WTC11 (cell line): ENCODE measurements around the gene TAF15.

Source experiments
- AFF4 ChIP-seq: sonication (generic); formaldehyde crosslinking; IDR thresholded peaks from 2 replicates; pipeline ENCODE4 v1.8.1; 2023; ENCODE audit warnings: mild to moderate bottlenecking, missing genetic modification reagents, borderline replicate concordance
- FOXP1 ChIP-seq: sonication (generic); formaldehyde crosslinking; IDR thresholded peaks from 2 replicates; pipeline ENCODE4 v1.8.0; 2022; ENCODE audit warnings: missing genetic modification reagents, mild to moderate bottlenecking, moderate library complexity, borderline replicate concordance
- KAT7 ChIP-seq: sonication (generic); formaldehyde crosslinking; IDR thresholded peaks from 2 replicates; pipeline ENCODE4 v1.8.1; 2023; ENCODE audit warnings: missing genetic modification reagents, mild to moderate bottlenecking, borderline replicate concordance
- SMAD3 ChIP-seq: sonication (generic); formaldehyde crosslinking; IDR thresholded peaks from 2 replicates; pipeline ENCODE4 v1.8.0; 2022; ENCODE audit warnings: missing genetic modification reagents, mild to moderate bottlenecking, borderline replicate concordance
- TEAD4 ChIP-seq: sonication (generic); formaldehyde crosslinking; IDR thresholded peaks from 2 replicates; pipeline ENCODE4 v1.8.0; 2022; ENCODE audit warnings: mild to moderate bottlenecking, missing genetic modification reagents
- ZBTB43 ChIP-seq: sonication (generic); formaldehyde crosslinking; IDR thresholded peaks from 2 replicates; pipeline ENCODE4 v1.8.1; 2023; ENCODE audit warnings: mild to moderate bottlenecking, missing genetic modification reagents
- ZNF263 ChIP-seq: sonication (generic); formaldehyde crosslinking; IDR thresholded peaks from 2 replicates; pipeline ENCODE4 v1.8.1; 2022; ENCODE audit warnings: low read depth, mild to moderate bottlenecking, moderate library complexity, missing genetic modification reagents
- ZNF317 ChIP-seq: sonication (generic); formaldehyde crosslinking; IDR thresholded peaks from 2 replicates; pipeline ENCODE4 v1.8.1; 2023; ENCODE audit warnings: low read depth, mild to moderate bottlenecking, moderate library complexity, missing genetic modification reagents, borderline replicate concordance
- ZNF416 ChIP-seq: fragments of 250-450 bp; sonication (Bioruptor Pico); IDR thresholded peaks from 2 replicates; pipeline ENCODE4 v1.9.0; 2021; ENCODE audit warnings: mild to moderate bottlenecking, inconsistent platforms
- TF ChIP-seq, protein P1 (sequence below): fragments of 200-600 bp; IDR thresholded peaks from 2 replicates; pipeline ENCODE4 v1.8.0; 2022; ENCODE audit warnings: antibody characterized with exemption
- TF ChIP-seq, protein P2 (sequence below): sonication (generic); formaldehyde crosslinking; IDR thresholded peaks from 2 replicates; pipeline ENCODE4 v1.8.0; 2022; ENCODE audit warnings: mild to moderate bottlenecking, missing genetic modification reagents

DNA sequence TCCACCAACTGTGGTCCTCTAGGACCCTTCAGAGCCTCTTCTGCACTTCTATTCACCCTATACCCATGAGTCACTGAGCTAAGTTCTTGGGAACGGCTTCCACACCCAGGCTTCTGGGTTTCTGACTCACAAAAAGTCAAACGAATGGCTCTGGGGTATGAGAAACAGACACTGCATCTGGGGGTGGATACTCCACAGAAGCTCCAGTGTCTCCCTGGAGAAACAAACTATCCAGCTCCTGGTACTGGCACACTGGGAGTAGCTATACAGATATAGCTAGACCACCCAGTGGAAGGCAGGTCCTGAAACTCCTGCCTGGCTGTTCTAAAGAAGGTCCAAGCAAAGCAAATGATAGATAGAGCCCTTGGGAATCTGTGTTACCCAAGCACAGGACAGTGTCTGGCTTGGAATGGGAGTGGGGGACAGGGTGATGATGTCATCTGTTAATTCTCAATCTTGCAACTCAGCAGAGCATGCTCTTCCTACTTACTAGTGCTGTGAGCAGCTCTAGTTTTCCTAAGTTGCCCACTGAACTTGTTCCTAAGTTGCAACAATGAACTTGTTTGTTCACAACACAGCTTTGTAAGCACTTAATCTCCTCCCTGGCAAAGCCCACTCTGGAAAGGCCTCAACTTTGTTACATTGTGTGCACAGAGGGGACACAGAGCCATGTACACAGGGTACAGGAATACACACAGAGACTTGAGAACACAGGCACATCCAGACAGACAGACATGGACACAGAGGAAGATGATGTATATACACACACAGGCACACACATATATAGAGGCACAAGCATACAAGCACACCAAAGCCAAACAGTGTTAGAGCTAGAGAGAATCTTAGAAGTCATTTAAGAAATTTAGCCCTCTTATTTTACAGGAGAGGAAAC is 20.6 kb upstream of the TAF15 start:
- no peak for TF ChIP-seq SMAD3 (CRISPR knock-in tag)
- TF ChIP-seq, protein P1, sequence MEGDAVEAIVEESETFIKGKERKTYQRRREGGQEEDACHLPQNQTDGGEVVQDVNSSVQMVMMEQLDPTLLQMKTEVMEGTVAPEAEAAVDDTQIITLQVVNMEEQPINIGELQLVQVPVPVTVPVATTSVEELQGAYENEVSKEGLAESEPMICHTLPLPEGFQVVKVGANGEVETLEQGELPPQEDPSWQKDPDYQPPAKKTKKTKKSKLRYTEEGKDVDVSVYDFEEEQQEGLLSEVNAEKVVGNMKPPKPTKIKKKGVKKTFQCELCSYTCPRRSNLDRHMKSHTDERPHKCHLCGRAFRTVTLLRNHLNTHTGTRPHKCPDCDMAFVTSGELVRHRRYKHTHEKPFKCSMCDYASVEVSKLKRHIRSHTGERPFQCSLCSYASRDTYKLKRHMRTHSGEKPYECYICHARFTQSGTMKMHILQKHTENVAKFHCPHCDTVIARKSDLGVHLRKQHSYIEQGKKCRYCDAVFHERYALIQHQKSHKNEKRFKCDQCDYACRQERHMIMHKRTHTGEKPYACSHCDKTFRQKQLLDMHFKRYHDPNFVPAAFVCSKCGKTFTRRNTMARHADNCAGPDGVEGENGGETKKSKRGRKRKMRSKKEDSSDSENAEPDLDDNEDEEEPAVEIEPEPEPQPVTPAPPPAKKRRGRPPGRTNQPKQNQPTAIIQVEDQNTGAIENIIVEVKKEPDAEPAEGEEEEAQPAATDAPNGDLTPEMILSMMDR = no peak
- no peak for TF ChIP-seq ZNF263 (CRISPR knock-in tag)
- no peak for TF ChIP-seq ZBTB43 (CRISPR knock-in tag)
- TF ChIP-seq, protein P2, sequence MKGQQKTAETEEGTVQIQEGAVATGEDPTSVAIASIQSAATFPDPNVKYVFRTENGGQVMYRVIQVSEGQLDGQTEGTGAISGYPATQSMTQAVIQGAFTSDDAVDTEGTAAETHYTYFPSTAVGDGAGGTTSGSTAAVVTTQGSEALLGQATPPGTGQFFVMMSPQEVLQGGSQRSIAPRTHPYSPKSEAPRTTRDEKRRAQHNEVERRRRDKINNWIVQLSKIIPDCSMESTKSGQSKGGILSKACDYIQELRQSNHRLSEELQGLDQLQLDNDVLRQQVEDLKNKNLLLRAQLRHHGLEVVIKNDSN (CRISPR knock-in tag) = no peak
- no peak for TF ChIP-seq FOXP1 (CRISPR knock-in tag)
- TF ChIP-seq ZNF416 = no peak
- TF ChIP-seq ZNF317 (CRISPR knock-in tag) = no peak
- no peak for TF ChIP-seq TEAD4 (CRISPR knock-in tag)
- TF ChIP-seq KAT7 (CRISPR knock-in tag) = no peak
- TF ChIP-seq AFF4 (CRISPR knock-in tag) = no peak
